Thyroid gland (tissue), 4 donors: ENCODE results near the gene WWC1. TPM values are rescaled to one million over a fixed set of nuclear protein-coding genes. Genes with fewer than 3 reads are reported as not detected.

Source experiments
- DNase-seq, 2 donors: peaks; one replicate each; pipeline ENCODE4 v3.0.0-alpha.2; 2019
- H3K27ac ChIP-seq, 3 donors: fragments of 200-600 bp; sonication (generic); 1 replicate in 2 of 3; 2 replicates in 1 of 3; pipeline ENCODE4 v1.5.1; 2016 to 2019; ENCODE audit warnings: mild to moderate bottlenecking in 1 of 3, moderate library complexity in 1 of 3
- H3K27me3 ChIP-seq: fragments of 200-600 bp; sonication (generic); one replicate; pipeline ENCODE4 v1.5.1; 2019
- H3K36me3 ChIP-seq, 2 donors: fragments of 200-600 bp; sonication (generic); one replicate each; pipeline ENCODE4 v1.5.1; 2016 to 2019
- H3K4me1 ChIP-seq, 2 donors: fragments of 200-600 bp; sonication (generic); one replicate each; pipeline ENCODE4 v1.5.1; 2017 to 2019
- H3K4me3 ChIP-seq, 3 donors: fragments of 200-600 bp; sonication (generic); replicated peaks in 1 of 3; 1 replicate in 2 of 3; 2 replicates in 1 of 3; pipeline ENCODE4 v1.5.1; 2016; ENCODE audit warnings: mild to moderate bottlenecking in 1 of 3
- H3K9me3 ChIP-seq: fragments of 200-600 bp; sonication (generic); one replicate; pipeline ENCODE4 v1.5.1; 2017
- POLR2A ChIP-seq, 2 donors: fragments of 450-650 bp; IDR thresholded peaks; one replicate each; pipeline ENCODE4 v1.6.1; 2017; ENCODE audit warnings: antibody characterized with exemption in 2 of 2, mild to moderate bottlenecking in 2 of 2, moderate library complexity in 1 of 2
- whole genome bisulfite sequencing, 2 donors: methylation state at CpG; one replicate each; pipeline ENCODE4 v1.1.5; 2017; 5-methylcytosine and 5-hydroxymethylcytosine counted together
- intact Hi-C: fragments of 100-400 bp; cut with DNase I; formaldehyde crosslinking; loops from one replicate; pipeline ENCODE4 v1.15.1; 2023
- total RNA-seq, 4 donors: library from RNA; depleted of rRNA; stranded (reverse); fragments of >200 nt; gene quantifications; one replicate each; pipeline ENCODE4 v1.2.3, GENCODE V29; 2016
- TF ChIP-seq, protein P1 (sequence below), 6 experiments: fragments of 200-600 bp in 3 of 6; fragments of 450-650 bp in 3 of 6; sonication (generic) in 3 of 6; IDR thresholded peaks; one replicate each; pipeline ENCODE4 v1.5.1; 2016 to 2019; ENCODE audit warnings: antibody characterized with exemption in 6 of 6, mild to moderate bottlenecking in 2 of 6, inconsistent platforms in 1 of 6, moderate library complexity in 1 of 6

WWC1 gene
- total RNA-seq, 4 donors from 2014 or later, result 38.7 to 80.1 (median 54.0) TPM

DNA sequence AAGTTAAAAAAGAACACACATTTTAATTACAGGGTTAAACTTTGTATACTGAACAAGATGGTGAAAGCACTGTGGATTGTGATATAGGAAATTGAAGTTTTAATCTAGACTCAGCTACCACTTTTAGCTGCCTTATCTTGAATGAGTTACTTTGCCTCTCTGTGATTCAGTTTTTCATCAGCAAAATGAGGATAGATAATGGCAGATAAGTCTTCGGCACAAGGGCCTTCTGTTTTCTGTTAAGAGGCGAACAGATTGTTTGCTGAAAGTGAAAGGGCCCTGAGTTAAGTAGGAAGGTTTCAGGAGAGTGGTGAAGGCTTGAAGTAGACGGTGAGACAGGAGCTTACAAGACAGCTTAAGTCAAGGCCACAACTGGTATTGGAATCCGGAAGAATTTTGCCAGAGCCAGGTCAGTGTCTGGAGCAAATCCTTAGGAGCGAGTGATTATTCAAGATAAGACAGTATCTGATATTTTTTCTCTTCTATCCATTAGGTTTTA lies 202.7 kb downstream of the WWC1 start:
- H3K4me1 ChIP-seq, result no peaks in the 10 kb centered on the region
- 88 to 90% methylated on average over 5 of the region's 5 CpGs for WGBS, 2 donors
- peaks cover 57 to 92% of the 10 kb centered on the region in 2 donors for H3K36me3 ChIP-seq
- TF ChIP-seq, protein P1, sequence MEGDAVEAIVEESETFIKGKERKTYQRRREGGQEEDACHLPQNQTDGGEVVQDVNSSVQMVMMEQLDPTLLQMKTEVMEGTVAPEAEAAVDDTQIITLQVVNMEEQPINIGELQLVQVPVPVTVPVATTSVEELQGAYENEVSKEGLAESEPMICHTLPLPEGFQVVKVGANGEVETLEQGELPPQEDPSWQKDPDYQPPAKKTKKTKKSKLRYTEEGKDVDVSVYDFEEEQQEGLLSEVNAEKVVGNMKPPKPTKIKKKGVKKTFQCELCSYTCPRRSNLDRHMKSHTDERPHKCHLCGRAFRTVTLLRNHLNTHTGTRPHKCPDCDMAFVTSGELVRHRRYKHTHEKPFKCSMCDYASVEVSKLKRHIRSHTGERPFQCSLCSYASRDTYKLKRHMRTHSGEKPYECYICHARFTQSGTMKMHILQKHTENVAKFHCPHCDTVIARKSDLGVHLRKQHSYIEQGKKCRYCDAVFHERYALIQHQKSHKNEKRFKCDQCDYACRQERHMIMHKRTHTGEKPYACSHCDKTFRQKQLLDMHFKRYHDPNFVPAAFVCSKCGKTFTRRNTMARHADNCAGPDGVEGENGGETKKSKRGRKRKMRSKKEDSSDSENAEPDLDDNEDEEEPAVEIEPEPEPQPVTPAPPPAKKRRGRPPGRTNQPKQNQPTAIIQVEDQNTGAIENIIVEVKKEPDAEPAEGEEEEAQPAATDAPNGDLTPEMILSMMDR (IDR thresholded peaks at IDR 0.05), result no peak
- no peak for TF ChIP-seq POLR2A (IDR thresholded peaks at IDR 0.05)
- intact Hi-C loops, result no loop called here
- no peaks in the 10 kb centered on the region for H3K9me3 ChIP-seq
- DNase-seq, result no peak
- H3K4me3 ChIP-seq, result no peak overlapping the region
- H3K27me3 ChIP-seq, result no peaks in the 10 kb centered on the region
- H3K27ac ChIP-seq, result no peak overlapping the region

DNA sequence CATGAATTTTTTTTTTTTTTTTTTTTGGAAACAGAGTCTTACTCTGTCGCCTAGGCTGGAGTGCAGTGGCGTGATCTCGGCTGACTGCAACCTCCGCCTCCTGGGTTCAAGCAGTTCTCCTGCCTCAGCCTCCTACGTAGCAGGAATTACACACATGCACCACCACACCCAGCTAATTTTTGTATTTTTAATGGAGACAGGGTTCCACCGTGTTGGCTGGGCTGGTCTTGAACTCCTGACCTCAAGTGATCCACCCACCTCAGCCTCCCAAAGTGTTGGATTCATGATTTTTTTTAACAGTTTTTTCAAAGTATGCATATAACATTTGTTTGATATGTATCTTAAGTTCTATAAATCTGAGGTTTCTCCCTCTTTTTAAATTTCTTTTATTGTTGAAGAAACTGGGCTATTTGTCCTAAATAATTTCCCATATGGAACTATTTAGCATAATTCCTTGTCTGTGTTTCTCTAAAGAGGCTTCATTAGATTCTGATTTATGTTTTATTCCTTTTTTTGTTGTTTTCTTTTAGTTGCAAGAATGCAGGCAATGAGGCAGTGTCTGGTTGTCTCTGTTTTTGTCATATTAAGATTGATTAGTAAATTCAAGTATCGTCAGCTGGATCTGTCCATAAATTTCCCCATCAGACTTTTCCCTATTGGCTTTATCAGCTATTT lies 211.3 kb downstream of the WWC1 start:
- Histone ChIP-seq H3K27ac (no peak overlapping the region), H3K4me1 (no peaks in the 10 kb centered on the region), H3K4me3 (no peak overlapping the region), H3K9me3 (no peaks in the 10 kb centered on the region), H3K36me3 (peaks cover 41 to 46% of the 10 kb centered on the region in 2 donors), H3K27me3 (no peaks in the 10 kb centered on the region)
- TF ChIP-seq, protein P1 (IDR thresholded peaks at IDR 0.05), result no peak
- no peak for TF ChIP-seq POLR2A (IDR thresholded peaks at IDR 0.05)
- 87 to 95% methylated on average over 7 of the region's 7 CpGs for WGBS, 2 donors
- no peak for DNase-seq
- intact Hi-C loops, result no loop called here

DNA sequence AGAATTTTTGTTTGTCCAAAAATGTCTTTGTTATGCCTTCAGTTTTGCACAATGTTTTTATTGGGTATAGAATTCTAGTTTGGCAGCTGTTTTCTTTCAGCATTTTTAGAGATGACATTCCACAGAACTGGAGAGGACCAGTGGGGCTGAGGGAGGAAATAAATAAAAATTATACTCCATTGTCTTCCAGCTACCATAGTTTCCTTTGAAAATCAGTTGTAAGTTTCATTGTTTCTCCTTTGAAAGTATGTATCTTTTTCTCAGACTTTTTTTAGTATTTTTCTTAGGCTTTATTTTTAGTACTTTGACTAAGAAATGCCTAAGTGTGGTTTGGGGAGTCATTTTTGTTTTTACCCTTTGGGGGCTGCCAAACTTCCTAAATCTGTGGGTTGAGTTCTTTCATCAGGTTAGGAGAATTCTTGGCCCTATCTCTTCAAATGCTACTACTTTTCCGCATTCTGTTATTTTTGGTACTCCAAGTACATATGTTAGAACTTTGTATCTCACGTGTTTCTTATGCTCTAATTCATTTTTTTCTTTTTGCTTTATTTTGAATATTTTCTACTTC lies 222.5 kb downstream of the WWC1 start:
- Histone ChIP-seq H3K4me1 (no peaks in the 10 kb centered on the region), H3K9me3 (no peaks in the 10 kb centered on the region), H3K27me3 (no peaks in the 10 kb centered on the region), H3K36me3 (peaks cover 64 to 72% of the 10 kb centered on the region in 2 donors), H3K27ac (no peak overlapping the region), H3K4me3 (no peak overlapping the region)
- DNase-seq, result no peak
- intact Hi-C loops, result no loop called here
- no peak for TF ChIP-seq POLR2A (IDR thresholded peaks at IDR 0.05)
- TF ChIP-seq, protein P1 (IDR thresholded peaks at IDR 0.05), result no peak
- WGBS, 2 donors, result 95 to 97% methylated on average over 2 of the region's 2 CpGs

Other genes starting within 250 kb of the WWC1 start
- gene RARS1, start 194.8 kb downstream of the WWC1 start, total RNA-seq, result 10 to 100 TPM; 72.2 to 87.9 (median 74.2) TPM
- gene FBLL1, start 237.7 kb downstream of the WWC1 start, total RNA-seq, result not detected